Subcutaneous adipose tissue (tissue), 4 donors: ENCODE data around the gene TTC24. TPM values are rescaled to one million over a fixed set of nuclear protein-coding genes. Genes with fewer than 3 reads are reported as not detected.

Source experiments
- total RNA-seq, 4 donors: library from RNA; depleted of rRNA; stranded (reverse); fragments of >200 nt; gene quantifications; one replicate each; pipeline ENCODE4 v1.1.0, GENCODE V29; 2016
- TF ChIP-seq, protein P1 (sequence below): fragments of 450-650 bp; IDR thresholded peaks from one replicate; pipeline ENCODE4 v1.5.1; 2016; ENCODE audit warnings: low read depth, mild to moderate bottlenecking, control low read depth, antibody characterized with exemption, moderate library complexity

The TTC24 gene
- total RNA-seq, 4 donors from 2014 or later = not detected

DNA sequence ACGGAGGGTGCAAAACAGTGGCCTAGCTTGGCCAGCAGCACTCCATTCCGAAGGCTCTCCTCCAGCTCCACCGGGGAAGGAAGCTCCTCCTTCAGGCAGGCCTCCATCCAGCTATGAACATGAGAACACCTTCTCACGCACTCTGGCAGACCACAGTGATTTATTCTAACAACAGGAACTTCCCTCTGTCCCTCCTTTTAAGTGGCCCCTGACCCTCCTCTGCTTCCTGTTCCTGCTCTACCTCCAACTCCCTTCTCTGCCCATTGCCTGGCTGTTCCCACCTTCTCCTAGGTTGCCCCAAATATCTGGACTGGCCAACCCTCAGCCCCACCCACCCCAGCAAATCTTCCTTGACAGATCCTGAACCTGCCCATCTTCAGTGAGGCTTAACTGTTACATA, 13.1 kb upstream of the TTC24 start:
- TF ChIP-seq, protein P1, sequence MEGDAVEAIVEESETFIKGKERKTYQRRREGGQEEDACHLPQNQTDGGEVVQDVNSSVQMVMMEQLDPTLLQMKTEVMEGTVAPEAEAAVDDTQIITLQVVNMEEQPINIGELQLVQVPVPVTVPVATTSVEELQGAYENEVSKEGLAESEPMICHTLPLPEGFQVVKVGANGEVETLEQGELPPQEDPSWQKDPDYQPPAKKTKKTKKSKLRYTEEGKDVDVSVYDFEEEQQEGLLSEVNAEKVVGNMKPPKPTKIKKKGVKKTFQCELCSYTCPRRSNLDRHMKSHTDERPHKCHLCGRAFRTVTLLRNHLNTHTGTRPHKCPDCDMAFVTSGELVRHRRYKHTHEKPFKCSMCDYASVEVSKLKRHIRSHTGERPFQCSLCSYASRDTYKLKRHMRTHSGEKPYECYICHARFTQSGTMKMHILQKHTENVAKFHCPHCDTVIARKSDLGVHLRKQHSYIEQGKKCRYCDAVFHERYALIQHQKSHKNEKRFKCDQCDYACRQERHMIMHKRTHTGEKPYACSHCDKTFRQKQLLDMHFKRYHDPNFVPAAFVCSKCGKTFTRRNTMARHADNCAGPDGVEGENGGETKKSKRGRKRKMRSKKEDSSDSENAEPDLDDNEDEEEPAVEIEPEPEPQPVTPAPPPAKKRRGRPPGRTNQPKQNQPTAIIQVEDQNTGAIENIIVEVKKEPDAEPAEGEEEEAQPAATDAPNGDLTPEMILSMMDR = no peak

DNA sequence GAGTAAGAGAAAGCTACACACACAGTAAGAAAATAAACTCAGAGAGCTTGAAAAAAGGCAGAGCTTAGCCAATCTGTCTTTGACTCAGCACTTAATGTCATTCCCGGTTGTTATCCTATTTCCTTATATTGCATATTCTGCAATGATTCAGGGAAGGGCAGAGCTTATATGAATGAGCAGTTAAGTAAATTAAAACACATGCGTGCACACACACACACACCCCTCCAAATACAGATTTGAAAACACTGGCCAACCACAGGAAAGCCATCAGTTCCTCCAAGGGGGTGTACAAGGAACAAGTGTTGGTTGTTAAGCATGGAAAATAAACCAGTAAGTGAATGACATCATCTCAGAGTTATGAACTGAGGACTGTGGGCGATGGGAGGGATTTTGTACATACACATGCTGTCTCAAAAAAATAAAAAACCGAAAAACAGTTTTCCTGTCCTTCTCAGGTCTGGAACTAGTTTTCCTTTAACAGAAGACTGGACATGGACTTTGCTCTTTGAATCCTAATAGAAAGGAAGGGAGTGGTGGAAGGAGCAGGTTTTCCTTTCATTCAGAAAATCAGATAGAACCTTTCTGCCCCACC, 8.2 kb upstream of the TTC24 start:
- TF ChIP-seq, protein P1 = no peak

DNA sequence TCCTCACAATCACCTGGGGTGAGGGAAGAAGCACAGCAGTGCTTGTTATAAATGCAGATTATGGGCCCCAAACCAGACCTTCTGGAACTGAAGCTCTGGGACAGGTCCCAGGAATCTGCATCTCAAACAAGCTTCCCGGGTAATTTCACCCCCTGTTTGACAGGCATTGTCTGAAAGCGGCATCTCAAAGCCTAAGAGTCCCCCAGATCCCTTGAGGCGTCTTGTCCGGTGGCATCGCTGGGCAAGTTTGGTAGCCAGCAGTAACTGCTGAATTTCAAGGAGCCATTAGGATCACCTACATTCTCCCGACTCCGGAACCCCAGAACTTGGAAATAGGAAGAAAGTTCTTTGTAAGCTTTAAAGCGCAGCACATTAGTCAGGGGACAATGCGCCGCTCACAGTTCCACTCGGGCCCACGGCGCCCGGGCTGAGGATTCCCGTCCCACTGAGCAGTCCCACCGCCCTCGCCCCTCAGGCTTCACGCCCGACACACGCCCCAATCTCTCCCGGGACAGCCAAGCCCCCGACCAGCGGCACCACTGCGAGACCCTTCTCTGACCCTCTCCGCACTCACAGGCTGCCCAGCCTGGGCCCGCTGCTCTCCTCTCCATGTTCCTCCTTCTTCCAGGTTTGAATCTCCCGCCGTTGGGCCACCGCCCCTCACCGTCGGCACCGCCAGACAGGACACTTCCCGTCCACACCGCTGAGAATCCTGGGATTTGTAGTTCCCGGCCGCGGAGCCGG, 7.4 kb upstream of the TTC24 start, which contains the start of gene IQGAP3:
Gene IQGAP3 (minus strand): TSS at position 647 of the 744 bp plus-strand sequence. CDS start 36 bp downstream, at position 611.
- TF ChIP-seq, protein P1 = no peak

DNA sequence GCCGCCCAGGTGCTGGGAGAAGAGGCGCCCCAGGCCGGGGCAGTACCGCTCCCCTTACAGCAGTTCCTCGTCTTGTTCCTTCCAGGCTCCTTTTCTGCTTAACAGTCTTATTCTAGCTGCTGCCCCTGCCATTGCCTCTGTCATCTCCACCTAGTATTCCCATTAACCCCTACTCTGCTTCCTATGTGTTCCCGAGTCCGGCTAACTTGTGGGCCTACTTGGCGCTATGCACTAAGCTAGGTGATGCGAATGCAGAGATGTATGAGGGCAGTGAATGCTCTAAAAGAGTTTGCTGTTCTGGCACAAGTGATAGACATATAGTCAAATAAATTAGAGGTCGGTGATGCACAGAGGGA, 6.9 kb upstream of the TTC24 start:
- TF ChIP-seq, protein P1 = no peak

DNA sequence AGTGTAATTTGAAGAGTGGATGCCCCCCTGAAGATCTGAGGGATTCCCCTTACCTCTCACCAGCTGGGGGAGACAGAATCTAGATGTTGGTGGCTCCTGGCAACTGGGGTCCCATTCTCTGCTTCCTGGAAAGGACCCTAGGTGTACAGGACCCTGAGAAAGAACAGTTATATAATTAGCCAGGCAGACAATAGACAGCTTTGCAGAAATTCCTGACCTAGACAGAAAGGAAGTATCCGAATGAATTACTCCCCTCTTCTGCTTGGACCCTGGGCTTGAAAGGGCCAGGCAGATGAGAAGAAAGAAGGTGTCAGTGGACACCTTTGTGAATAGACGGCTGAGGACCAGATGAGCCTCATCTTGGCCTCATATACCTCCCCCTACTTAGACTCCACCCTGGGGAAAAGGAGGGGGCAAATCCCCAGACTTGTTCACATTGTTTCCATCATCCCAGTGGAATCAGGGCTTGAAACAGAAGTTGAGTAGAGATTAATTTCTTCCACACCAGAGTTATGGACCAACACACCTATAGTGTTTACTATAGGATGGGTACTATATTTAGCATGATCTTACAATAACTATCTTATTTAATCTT, 5.4 kb upstream of the TTC24 start:
- TF ChIP-seq, protein P1 = no peak

DNA sequence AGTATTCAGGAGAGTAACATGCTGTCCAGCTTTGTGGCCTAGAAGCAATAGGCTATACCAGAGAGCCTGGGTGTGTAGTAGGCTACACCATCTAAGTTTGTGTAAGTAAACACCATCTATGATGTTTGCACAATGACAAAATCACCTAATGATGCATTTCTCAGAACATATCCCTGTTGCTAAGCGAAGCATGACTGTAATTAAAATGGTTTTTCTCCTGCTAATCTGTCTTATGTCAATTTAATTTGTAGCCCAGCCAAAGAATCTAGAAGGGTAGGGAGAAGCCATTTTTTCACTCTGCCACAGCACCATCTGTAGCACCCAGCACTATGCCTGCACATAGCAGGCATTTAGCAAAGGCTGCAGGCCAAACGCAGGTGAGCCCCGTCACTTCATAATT, 2.0 kb upstream of the TTC24 start:
- TF ChIP-seq, protein P1 = no peak

DNA sequence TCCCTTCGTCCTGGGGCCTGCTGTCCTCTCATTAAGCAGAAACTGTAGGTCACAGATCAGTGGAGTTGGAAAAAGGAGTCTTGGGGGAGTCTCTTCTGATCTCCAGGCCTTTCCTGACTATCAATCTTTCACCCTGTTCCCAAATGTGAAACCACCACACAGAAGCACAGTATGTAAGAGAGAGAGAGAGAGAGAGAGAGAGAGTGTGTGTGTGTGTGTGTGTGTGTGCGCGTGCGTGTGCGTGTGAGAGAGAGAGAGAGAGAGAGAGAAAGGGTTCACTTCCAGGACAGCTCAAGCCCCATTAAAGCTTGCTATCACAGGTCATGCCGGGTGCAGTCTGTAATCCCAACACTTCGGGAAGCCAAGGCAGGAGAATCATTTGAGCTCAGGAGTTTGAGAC, 1.5 kb upstream of the TTC24 start:
- TF ChIP-seq, protein P1 = no peak
